K562 (cell line): ENCODE data around the gene SLC27A2. TPM values are rescaled to one million over a fixed set of nuclear protein-coding genes. Genes with fewer than 3 reads are reported as not detected.

Experiments used
- MGA ChIP-seq: fragments of 450-650 bp; IDR thresholded peaks from 2 replicates; pipeline ENCODE4 v1.6.1; 2016; ENCODE audit warnings: mild to moderate bottlenecking, moderate library complexity
- NR2C2 ChIP-seq, 2 experiments: fragments of 200-800 bp in 1 of 2; sonication (Bioruptor generic) in 1 of 2; sonication (generic) in 1 of 2; formaldehyde crosslinking in 1 of 2; IDR thresholded peaks; 2 replicates each; pipeline versions ENCODE4 v1.6.1 to v1.8.0; 2016 to 2022; ENCODE audit warnings: mild to moderate bottlenecking in 1 of 2, missing compliant biosample characterization in 1 of 2, missing genetic modification characterization in 1 of 2, missing genetic modification reagents in 1 of 2
- polyA plus RNA-seq, 8 experiments: library from polyadenylated mRNA; depleted of rRNA in 4 of 8; stranded (reverse) in 5 of 8; unstranded in 3 of 8; fragments of >200 nt; fragmentation: Nextera tagmentation in 2 of 8; fragmentation: Illumina TruSeq in 1 of 8; extraction: Ambion mirVana in 2 of 8; extraction: Trizol in 1 of 8; gene quantifications; 2 replicates each; pipeline versions ENCODE4 v1.2.1 to v1.2.3, GENCODE V29; 2011 to 2014; ENCODE audit warnings: inconsistent platforms in 1 of 8, missing spikeins in 1 of 8
- total RNA-seq, 7 experiments: library from RNA; depleted of rRNA in 6 of 7; stranded (reverse); fragments of >200 nt in 6 of 7; fragmentation: Illumina TruSeq in 2 of 7; extraction: Trizol in 2 of 7; gene quantifications; 2 replicates each; pipeline versions ENCODE4 v1.2.1 to v1.2.3, GENCODE V29; 2011 to 2021; ENCODE audit warnings: low replicate concordance in 1 of 7

The SLC27A2 gene
- total and polyA plus RNA-seq, 9 of the 15 experiments (the other 6 are each of a cell fraction or from before 2014, with no cell fraction given), result 4.9 to 38.0 (median 22.7) TPM

GRCh38 chr15:50182219-50183013 lies 420 bp downstream of the SLC27A2 start (continued):
- no peak; the same call in 1 of the 2 replicates for TF ChIP-seq MGA
- 0 out of 2 replicates have a peak, but pooled peaks have one; percentile 4 for TF ChIP-seq NR2C2 (CRISPR knock-in tag; IDR thresholded peaks at IDR 0.05)
- TF ChIP-seq NR2C2 (tag; IDR thresholded peaks at IDR 0.05), result no peak
